Raji (cell line): Measurements from ENCODE around the gene ZNF486.

ENCODE experiments used
- POLR2A ChIP-seq: IDR thresholded peaks from 2 replicates; pipeline ENCODE4 v1.6.1; 2011; ENCODE audit warnings: low read depth, low read length, control low read depth; ENCODE audit not compliant: insufficient read depth

ZNF486 gene

GRCh38 chr19:20243629-20244028, 76.6 kb downstream of the ZNF486 start:
- TF ChIP-seq POLR2A = no peak

GRCh38 chr19:20244356-20244755, 77.3 kb downstream of the ZNF486 start:
- no peak for TF ChIP-seq POLR2A

GRCh38 chr19:20245309-20245708, 78.3 kb downstream of the ZNF486 start:
- no peak for TF ChIP-seq POLR2A

GRCh38 chr19:20247016-20247683, 80.1 kb downstream of the ZNF486 start:
- TF ChIP-seq POLR2A = no peak
